ENCODE results near the gene MAN2A2.

DNA sequence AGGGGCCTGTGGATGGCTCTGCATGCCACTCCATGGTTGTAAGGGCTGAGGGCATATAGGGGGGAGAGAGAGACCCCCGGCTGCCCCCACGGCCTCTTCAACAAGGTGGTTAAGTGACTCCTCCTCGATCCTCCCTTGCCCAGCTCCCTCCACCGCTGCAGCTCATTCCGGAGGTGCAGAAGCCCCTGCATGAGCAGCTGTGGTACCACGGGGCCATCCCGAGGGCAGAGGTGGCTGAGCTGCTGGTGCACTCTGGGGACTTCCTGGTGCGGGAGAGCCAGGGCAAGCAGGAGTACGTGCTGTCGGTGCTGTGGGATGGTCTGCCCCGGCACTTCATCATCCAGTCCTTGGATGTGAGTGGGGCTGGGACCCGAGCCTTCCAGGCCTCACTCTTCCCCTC lies 12.3 kb upstream of the MAN2A2 start:
- TF ChIP-seq, protein P1, sequence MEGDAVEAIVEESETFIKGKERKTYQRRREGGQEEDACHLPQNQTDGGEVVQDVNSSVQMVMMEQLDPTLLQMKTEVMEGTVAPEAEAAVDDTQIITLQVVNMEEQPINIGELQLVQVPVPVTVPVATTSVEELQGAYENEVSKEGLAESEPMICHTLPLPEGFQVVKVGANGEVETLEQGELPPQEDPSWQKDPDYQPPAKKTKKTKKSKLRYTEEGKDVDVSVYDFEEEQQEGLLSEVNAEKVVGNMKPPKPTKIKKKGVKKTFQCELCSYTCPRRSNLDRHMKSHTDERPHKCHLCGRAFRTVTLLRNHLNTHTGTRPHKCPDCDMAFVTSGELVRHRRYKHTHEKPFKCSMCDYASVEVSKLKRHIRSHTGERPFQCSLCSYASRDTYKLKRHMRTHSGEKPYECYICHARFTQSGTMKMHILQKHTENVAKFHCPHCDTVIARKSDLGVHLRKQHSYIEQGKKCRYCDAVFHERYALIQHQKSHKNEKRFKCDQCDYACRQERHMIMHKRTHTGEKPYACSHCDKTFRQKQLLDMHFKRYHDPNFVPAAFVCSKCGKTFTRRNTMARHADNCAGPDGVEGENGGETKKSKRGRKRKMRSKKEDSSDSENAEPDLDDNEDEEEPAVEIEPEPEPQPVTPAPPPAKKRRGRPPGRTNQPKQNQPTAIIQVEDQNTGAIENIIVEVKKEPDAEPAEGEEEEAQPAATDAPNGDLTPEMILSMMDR (IDR thresholded peaks at IDR 0.05; ENCODE audit: low read length) = no peak
- TF ChIP-seq EZH2 (IDR thresholded peaks at IDR 0.05; ENCODE audit: borderline replicate concordance, low read length) = no peak

Data from OCI-LY1 (cell line).